ENCODE measurements around the gene CPB2. TPM values are rescaled to one million over a fixed set of nuclear protein-coding genes. Genes with fewer than 3 reads are reported as not detected.

The CPB2 gene
- total RNA-seq, 1 experiment from 2014 or later, result 0.21 TPM

Other genes with a start within 250 kb of the CPB2 start
- 19.8 and 19.9 TPM in 2 replicates for gene ZC3H13, start 52.3 kb downstream of the CPB2 start, total RNA-seq (2014; rRNA removed; shearing (Covaris generic))
- 344 and 370 TPM in 2 replicates for gene LCP1, start 77.1 kb upstream of the CPB2 start, total RNA-seq (2014; rRNA removed; shearing (Covaris generic))
- 0.03 and 0.33 TPM in 2 replicates for gene LRRC63, start 106.9 kb upstream of the CPB2 start, total RNA-seq (2014; rRNA removed; shearing (Covaris generic))